ENCODE measurements around the gene SMC4.
A peak's percentile ranks its signal among the peaks of the same experiment; 100 is the strongest.
"Not testable (repeated sequence)": the region's sequence is repeated elsewhere in the genome, so short reads cannot be mapped to it uniquely, and the experiment has no call there.

Gene SMC4

GRCh38 chr3:160445854-160446253 is 46.4 kb downstream of the SMC4 start:
- DNase-seq = no peak

DNA sequence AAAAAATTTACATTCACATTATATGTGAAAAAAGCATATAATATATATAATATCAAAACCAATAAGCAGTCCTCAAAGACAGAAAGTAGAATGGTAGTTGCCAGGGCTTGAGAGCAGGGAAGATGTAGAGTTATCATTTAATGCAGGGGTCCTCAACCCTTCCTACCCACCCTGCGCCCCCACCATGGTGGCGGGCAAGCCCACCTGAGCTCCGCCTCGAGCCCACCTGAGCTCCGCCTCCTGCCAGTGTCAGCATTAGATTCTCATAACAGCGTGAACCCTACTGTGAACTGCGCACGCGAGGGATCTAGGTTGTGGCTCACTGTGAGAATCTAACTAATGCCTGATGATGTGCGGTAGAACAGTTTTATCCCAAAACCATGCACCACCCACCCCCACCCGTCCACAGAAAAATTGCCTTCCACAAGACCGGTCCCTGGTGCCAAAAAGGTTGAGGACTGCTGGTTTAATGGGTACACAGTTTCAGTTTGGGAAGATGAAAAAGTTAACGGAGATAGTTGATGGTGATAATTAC is 47.1 kb downstream of the SMC4 start:
- DNase-seq = no peak

DNA sequence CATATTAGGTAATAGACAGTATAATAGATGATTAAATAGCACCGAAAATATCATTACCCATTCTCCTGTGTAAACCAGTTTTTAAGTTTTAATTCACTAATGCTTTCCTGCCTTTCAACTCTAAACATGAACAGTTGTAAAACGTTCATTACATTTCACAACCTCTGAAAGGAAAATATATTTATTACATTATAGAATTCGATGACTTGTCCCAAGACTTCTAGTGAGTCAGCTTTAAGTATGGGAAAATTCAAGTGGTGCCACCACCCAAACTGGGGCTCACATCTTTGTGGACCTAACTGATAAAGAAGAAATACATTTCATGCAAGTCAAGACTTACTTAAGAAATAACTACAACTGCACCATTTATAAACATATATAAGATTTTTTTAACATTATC is 48.1 kb downstream of the SMC4 start:
- no peak for DNase-seq

GRCh38 chr3:160448845-160449635 is 49.6 kb downstream of the SMC4 start:
- DNase-seq = peak in 6 of 58 donors; percentile 47 to 77 (median 54)

GRCh38 chr3:160449636-160450598 is 50.5 kb downstream of the SMC4 start, which contains the start of gene TRIM59:
Gene TRIM59 (minus strand): TSS chr3:160449786. CDS start chr3:160439183, 10,603 bp downstream.
- peak in 50 of 58 donors; percentile 12 to 87 (median 61) for DNase-seq

DNA sequence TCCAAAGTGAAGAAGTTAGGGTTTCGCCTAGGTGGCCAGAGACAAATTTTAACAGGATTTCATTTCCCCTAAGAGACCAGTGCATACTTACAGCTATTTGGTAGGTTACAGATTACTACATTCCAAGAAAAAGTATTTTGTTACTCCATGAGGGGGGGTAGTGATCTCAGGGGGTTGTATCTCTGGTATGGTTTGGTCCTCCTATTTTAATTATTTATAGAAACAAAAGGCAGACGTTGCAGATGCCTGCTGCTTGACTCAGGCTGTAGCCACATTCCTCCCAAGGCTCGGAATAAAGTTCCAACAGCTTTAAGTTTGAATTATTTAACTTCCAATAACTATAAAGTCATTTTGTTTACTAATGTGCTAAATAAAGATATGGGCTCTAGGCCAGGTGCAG is 51.4 kb downstream of the SMC4 start:
- no peak for DNase-seq

DNA sequence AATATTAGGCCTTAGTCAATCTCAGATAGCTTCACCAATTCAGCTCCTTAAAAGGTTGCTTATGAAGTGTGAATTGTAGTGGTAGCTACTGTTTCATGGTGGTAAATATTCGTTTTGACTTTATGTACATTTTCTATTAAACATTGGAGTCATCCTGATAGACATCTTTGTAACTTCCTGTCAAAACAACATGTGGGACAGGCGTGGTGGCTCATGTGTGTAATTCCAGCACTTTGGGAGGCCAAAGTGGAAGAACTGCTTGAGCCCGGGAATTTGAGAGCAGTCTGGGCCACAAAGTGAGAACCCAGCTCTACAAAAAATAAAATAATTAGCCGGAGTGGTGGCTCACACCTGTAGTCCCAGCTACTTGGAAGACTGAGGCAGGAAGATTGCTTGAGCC is 52.2 kb downstream of the SMC4 start:
- DNase-seq = no peak

DNA sequence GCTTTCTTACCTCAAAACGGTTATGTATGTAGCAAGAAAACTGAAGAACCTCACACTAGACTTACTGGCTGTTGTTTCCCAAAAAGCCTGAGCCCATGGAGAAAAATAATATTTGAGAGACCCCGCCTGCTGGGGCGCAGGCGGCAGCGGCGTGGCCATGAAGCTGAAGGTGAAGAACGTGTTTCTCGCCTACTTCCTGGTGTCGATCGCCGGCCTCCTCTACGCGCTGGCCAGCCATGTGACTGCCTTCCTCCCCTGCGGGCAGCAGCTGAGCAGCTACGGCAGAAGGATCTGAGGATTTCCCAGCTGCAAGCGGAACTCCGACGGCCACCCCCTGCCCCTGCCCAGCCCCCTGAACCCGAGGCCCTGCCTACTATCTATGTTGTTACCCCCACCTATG is 52.8 kb downstream of the SMC4 start:
- not testable (repeated sequence) for DNase-seq

GRCh38 chr3:160454995-160455394 is 55.5 kb downstream of the SMC4 start:
- DNase-seq = no peak

- no peak for DNase-seq
These were observed 56.4 kb downstream of the SMC4 start for GRCh38 chr3:160455846-160456245.

DNA sequence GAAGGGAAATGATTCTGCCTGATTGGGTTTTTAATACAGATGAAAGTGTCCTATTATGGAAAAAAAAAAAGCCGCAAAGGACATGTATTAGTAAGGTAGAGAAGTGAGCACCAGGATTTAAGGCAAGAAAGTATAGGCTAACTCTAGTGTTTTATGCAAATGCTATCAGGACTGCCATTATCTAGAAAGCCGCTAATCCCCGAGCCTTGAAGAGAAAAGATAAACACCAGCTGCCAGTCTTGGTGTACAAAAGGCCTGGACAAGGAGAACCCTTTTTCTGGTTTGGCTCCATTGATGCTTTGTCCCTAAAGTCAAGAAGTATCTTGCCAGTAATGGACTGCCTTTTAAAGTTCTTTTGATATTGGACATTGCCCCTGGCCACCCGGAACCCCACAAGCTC is 58.7 kb downstream of the SMC4 start:
- DNase-seq = no peak

DNA sequence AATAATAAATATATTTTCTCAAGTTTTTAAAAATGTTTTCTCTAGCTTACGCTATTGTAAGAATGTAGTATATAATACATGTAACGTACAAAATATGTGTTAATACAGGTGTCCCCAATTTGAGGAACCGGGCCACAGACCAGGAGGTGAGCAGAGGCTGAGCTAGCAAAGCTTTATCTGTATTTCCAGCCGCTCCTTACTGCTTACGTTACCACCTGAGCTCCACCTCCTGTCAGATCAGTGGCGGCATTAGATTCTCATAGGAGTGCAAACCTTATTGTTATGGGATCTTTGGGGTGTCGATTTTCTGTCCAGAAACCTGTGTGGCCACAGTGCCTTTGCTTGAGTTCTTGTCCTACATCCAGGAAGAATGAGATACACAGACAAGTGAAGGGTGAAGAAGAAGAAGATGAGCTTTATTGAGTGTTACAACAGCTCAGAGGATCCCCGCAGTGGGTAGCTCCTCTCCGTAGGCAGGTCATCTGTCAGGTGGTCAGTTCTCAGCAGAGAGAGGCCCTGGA is 60.1 kb downstream of the SMC4 start:
- no peak for DNase-seq

DNA sequence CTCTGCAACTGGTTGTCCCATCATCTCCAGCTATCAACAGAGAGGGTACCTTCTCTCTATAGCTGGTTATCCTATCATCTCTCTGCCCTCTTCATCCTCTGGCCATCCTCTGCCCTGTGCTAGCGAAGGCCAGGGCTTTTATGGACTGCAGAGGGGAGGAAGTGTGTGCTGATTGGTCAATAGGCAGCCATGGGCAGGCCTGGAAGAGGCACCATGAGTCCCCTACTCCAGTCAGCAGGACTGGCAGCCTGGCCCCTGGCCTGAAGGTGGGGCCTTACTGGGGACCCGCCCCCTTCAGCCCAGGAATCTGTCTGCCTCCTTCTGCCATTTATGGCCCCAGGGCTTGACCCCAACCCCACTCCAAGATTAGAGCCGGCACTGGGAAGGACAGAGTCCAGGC is 60.6 kb downstream of the SMC4 start:
- DNase-seq = no peak

GRCh38 chr3:160464321-160464720 is 64.9 kb downstream of the SMC4 start:
- peak in 37 of 58 donors; percentile 3 to 84 (median 40) for DNase-seq

- DNase-seq = no peak
These were observed 65.5 kb downstream of the SMC4 start for GRCh38 chr3:160464971-160465370.

- DNase-seq = no peak
These were observed 70.7 kb downstream of the SMC4 start for GRCh38 chr3:160470181-160470580.

GRCh38 chr3:160471892-160472291 is 72.4 kb downstream of the SMC4 start:
- DNase-seq = no peak

DNA sequence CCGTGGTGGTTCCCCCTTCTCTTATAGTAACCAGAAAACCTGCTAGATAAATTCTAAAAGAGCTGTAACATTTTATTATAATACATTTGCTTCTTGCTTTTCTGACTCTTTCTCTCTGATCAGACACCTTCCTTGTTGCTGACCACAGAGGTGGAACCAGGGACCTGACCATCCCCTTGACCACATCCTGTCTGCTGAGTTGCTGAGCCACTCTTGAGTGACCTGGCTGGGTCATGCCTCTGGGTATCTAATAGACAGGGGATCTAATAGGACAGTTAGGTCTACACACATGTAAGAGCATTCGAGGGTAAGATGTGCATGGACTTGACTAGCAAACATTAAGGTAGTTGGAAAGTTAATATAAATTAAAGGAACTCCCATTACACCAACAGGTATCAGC is 72.9 kb downstream of the SMC4 start:
- DNase-seq = no peak

DNA sequence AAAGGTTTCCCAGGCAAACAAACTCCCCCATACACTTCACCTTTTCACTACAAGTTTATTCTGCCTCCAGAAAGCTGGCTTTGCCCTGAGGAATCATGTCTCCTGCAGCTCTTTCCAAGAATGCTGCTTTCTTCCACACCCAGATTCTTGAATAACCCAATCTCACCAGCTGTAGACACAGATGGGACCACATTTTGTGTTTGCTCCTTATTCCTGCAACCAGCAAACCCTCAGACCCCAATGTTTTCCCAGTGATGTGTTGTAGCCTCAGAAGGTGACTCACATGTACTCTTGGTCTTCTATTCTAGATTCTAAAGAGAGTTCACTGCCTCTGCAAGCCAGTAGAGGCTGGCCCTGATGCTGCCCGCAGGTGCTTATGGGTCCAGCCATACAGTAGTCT is 73.8 kb downstream of the SMC4 start:
- no peak for DNase-seq

GRCh38 chr3:160473978-160474377 is 74.5 kb downstream of the SMC4 start:
- DNase-seq = no peak

DNA sequence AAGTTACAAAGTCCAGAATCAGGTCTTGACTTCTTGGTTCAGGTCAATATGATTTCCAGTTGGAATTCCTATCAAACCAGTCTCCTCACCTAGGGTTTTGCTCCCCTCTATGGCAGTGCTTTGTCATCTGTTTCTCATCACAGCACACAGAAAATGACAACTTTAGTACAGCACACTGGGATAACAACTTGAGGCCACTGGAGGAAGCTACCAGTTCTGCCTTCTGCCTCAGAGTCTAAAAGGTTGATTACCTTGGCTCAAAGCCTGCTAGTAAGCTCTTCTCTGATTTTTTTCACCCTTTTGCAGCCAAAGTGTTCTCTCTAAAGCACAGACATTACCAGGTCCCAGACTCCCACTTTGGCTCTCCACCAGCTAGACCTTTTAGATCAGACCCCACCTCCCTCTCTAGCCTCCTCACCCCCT is 75.0 kb downstream of the SMC4 start:
- no peak for DNase-seq

- no peak for DNase-seq
These were observed 75.7 kb downstream of the SMC4 start for GRCh38 chr3:160475153-160475552.

Measured in anterior cingulate cortex (tissue), 58 donors.